GM20000 (cell line): Measurements from ENCODE around the gene MAP4.

ENCODE experiments used
- DNase-seq: peaks from one replicate; pipeline ENCODE4 v3.0.0; 2012; ENCODE audit warnings: low spot score
- TF ChIP-seq, protein P1 (sequence below): IDR thresholded peaks from 2 replicates; pipeline ENCODE4 v1.5.1; 2012; ENCODE audit warnings: mild to moderate bottlenecking, control low read depth; ENCODE audit errors: extremely low read depth, missing control alignments

Gene MAP4

DNA sequence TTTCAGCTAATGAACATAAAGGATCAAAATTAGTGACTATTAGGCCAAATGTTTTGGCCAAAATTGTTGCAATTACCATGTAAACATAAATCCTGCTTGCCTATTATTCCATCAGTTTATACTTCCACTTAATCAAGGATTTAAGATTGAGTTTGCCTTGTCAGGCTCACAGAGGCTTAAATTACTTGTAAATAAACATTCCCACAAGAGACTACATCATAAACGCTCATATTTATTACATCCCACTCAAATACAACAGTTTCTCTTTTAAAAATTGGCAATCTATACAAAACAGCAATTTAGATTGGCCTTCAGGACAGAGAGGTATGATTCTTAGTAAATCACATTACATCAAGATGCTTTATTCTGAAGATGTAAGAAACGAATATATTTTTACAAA lies 9.9 kb upstream of the MAP4 start:
- no peak for DNase-seq
- TF ChIP-seq, protein P1, sequence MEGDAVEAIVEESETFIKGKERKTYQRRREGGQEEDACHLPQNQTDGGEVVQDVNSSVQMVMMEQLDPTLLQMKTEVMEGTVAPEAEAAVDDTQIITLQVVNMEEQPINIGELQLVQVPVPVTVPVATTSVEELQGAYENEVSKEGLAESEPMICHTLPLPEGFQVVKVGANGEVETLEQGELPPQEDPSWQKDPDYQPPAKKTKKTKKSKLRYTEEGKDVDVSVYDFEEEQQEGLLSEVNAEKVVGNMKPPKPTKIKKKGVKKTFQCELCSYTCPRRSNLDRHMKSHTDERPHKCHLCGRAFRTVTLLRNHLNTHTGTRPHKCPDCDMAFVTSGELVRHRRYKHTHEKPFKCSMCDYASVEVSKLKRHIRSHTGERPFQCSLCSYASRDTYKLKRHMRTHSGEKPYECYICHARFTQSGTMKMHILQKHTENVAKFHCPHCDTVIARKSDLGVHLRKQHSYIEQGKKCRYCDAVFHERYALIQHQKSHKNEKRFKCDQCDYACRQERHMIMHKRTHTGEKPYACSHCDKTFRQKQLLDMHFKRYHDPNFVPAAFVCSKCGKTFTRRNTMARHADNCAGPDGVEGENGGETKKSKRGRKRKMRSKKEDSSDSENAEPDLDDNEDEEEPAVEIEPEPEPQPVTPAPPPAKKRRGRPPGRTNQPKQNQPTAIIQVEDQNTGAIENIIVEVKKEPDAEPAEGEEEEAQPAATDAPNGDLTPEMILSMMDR: no peak

DNA sequence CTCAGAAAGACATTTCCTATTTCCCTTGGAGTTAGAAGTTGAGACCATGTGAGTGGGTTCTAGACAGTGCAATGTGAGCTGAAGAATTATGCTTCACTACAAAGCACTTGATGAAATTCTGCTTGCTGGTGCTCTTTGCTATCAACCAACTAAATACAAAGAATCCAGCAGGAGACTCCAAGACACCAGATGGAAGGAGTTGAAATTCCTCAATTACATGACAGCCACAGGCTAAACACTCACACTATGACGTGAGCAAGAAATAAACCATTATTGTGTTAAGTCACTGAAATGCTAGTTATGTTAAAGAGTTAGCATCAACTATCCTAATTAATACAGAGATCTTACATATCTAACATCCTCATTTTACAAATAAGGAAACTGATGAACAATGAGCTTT lies 8.2 kb upstream of the MAP4 start:
- TF ChIP-seq, protein P1: no peak
- DNase-seq: no peak

DNA sequence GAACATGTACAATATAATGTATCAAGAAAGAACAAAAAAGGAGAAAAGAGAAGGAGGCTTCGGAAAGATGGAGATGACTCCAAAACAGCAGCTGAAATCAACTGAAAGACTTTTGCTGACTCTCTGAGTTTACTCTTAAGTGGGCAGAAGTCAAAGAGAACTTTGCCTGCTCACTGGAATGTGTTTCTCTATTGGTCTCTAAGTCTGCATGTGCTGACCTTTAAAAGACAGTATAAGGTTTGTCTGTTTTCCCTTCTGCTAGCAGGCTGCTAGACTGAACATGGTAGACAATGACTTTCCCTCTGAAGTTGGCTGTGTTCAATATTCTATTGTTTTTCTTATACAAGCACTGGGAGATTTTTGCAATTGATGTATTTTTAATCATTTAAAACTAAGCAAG lies 7.2 kb upstream of the MAP4 start:
- TF ChIP-seq, protein P1: no peak
- DNase-seq: no peak

DNA sequence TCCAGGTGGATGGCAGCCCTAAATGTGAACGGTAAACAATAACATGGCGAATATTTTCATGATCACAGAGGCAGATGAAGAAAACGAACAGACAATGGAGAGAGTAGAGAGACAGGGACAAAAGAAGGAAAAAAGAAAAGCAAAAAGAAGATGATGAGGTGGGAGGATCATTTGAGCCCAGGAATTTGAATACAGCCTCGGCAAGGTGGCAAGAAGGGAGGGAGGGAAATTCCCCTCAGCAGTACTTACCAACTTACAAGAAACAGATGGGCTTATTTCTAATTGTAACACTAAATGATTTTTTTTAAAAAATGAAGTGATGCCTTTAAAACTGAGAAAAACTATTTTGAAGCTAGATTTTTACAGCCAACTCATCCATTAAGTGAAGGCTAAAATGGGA lies 6.0 kb upstream of the MAP4 start:
- DNase-seq: no peak
- TF ChIP-seq, protein P1: no peak

DNA sequence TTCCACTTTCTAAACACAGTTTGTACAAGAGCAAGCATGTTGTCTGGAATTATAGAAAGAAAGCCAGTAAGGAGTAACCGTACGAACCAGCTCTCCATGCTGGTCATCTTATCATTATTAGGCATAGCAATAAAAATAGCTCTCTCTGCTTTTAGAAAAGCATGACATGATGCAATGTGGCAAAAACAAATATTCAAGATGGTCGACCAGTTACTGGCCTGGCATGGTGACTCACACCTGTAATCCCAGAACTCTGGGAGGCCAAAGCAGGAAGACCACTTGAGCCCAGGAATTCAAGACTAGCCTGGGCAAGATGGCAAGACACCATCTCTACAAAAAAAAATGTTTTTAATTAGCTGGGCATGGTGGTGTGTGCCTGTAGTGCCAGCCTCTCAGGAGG lies 2.6 kb upstream of the MAP4 start:
- no peak for DNase-seq
- TF ChIP-seq, protein P1: no peak

DNA sequence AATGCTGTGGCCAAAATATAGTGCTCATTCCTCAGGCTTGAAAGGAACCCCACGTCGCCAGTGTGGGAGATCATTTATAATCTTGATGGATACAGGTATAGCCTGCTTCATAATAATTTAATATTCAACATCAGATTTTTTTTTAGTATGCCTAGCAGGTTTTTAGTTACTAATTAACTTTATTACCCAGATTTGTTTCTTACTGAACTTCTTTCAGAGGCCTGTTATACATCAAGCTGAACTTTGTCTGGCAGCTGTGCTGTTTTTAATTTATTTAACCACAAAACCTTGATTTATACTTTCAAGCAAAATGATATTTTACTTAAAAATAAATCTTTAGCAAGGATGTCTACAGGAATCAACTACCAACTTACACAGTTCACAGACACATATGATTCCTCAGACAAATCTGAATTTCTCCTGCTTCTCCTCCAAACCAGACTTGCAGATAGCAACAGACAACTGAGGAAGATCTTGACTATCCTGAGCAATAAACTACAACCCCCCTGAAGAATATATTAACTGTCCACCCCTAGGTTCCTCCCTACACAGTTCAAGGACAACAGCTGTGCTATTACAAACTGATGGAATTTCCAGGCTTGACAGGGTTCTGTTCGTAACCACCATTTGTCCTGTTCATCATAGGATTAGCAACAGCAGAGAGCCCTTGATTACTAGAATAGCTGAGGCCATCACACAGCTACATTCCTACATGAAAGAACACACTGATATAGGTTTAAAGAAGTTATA lies 610 bp downstream of the MAP4 start:
- TF ChIP-seq, protein P1: no peak
- DNase-seq: no peak

DNA sequence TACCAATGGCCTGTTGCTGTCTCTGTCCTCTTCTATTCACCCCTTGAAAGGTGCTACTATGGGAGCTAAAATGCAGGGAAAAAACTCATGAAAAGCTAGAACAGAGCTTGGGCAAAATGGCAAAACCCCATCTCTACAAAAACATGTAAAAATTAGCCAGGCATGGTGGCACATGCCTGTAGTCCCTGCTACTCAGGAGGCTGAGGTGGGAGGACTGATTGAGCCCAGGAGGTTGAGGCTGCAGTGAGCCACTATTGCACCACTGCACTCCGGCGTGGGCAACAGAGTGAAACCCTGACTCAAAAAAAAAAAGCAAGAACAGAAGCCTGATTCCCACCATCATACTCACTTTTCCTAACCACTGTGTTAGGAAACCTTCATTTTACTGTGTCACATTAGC lies 1.9 kb downstream of the MAP4 start:
- TF ChIP-seq, protein P1: no peak
- no peak for DNase-seq
